Measurements from ENCODE around the gene RNU1-3.
"Not testable (repeated sequence)": the region's sequence is repeated elsewhere in the genome, so short reads cannot be mapped to it uniquely, and the experiment has no call there.

RNU1-3 gene

DNA sequence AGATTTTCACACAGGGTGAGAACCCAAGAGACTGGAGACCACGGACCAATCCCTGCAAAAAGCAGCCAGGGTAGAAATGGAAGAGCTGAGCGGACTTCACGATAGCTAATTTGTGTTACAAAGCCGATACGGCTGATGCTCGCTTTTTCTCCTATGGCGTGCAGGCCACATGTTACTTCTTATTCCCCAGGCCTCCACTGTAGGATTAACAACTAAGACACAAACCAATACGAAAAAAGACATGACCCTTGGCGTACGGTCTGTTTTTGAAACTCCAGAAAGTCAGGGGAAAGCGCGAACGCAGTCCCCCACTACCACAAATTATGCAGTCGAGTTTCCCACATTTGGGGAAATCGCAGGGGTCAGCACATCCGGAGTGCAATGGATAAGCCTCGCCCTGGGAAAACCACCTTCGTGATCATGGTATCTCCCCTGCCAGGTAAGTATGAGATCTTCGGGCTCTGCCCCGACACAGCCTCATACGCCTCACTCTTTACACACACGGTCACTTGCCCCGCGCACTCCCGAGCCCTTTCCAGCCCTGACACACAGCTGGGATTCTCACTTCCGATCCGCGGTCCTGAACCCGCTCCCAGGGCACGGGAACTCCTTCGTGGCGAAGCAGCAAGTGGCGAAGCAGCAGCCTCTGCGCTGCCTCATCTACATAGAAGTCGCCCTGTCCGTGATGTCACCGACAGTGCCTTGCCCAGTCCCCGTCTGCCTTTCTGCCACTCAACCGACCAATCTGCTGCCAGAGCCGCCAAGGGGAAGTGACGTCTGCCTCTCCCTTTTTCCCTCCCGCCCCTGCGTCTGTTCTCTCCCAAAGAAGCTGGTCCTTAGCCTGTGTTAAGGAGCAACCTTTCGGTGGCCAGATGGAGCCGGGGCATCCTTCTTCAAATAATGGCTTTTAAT lies at the start of gene RNU1-3:
Gene RNU1-3 (minus strand): TSS at position 447 of the 912 bp plus-strand sequence.
- not testable (repeated sequence) for DNase-seq

DNA sequence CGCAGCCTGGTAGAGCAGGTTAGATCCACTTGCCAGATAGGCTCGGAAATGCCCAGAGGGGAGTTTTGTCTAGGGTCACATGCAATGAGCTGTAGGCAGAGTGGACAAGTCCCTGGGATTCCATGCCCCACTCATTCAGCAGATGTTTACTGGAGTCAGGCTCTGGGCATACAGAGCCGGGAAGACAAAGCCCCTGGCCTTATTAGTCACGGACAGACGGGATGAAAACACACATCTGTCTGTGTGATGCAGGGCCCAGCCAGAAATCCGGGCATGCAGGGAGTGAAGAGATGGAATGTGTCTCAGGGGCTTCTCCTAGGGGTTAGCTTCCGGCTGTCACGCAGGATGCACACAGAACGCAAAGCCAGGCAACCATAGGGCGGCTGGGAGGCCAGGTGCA lies 46.7 kb upstream of the RNU1-3 start:
- DNase-seq: not testable (repeated sequence)

DNA sequence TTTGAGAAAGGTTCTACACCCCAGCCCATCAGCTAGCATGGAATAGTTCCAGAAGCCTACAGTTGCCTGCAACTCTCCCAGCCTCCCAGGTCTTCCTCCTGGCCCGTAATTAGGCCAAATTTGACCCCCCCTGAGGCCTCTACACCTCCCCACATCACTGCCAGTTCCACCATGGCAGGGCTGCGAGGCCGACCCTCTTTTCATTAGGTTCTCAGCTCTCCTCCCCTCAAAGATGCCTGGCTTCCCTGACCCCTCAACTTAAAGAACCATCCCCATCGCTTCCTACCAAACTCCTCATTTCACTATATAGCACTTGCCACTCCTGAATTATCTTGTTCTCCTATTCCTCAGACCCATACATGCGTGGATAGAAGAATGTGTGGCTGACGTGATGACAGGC lies 46.2 kb upstream of the RNU1-3 start:
- DNase-seq: not testable (repeated sequence)

DNA sequence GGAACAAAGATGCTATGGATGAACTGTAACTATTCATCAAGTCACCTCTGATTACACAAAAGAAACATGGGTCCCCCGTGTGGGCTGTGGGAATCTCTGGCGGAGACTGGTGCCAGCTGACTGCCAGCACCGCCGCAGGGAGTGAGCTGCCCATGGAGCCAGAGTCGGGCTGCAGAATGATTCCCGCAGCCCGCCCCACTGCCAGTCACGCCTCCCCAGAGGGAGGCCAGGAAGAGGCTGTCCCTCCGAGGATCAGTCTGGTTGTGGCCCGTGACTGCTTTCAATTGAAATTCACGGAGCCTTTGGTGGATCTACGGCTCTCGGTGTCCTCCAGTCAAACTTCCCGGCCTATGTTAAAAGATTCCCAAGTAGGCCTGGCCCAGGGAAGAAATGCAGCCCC lies 45.8 kb upstream of the RNU1-3 start:
- not testable (repeated sequence) for DNase-seq

DNA sequence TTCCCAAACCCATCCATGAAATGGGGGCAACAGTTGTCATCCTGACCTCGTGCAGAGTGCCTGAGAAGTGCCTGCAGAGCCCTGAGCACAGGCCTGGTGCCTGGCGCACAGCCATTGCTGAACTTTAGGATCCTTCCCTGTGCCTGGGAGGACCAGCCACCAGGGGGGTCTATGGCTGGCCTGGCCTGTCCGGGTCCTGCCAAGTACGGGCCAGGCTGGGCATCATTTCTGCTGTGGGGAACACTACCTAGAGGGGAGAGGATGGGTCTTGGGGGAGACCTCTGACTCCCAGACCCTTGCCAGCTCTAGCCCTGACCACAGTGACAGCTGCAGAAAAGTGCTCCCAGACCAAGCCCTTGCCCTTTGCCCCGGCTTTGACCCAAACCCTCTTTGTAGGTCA lies 45.4 kb upstream of the RNU1-3 start:
- not testable (repeated sequence) for DNase-seq

DNA sequence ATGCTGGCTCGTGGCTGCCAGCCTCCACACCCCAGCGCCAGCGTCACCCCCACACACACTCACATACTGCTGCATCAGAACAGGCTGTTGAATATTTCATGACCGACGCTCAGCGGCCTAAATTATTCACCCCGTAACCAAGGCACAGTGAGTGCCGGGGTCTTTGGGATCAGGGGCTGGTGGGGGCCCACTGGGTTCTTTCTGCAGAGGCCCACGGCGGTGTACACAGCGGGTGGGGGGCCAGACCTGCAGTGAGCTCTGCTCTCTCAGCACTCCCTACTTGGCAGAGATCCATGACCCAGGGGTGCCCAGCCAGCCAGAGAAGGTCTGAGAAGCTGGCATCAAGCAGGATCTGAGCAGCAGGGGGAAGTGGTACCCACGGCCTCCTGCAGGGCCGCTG lies 43.9 kb upstream of the RNU1-3 start:
- DNase-seq: not testable (repeated sequence)

DNA sequence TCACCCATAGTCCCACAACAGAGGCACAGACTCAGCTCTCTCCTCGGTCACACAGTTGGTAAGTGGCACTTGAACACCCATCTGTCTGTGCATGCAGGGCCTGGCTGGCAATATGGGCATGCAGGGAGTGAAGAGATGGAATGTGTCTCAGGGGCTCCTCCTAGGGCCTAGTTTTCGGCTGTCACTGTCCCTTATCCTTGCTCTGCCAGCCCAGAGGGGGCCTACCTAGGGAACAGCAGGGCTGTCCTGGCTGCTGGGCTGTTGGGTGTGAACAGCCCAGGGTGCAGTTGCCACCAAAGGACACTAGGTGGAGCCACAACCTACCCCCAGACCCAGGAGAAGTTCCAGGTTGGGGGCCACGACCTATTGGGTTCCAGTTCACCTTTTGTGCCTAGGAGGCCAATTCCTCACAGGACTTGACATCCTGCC lies 42.9 kb upstream of the RNU1-3 start:
- not testable (repeated sequence) for DNase-seq

DNA sequence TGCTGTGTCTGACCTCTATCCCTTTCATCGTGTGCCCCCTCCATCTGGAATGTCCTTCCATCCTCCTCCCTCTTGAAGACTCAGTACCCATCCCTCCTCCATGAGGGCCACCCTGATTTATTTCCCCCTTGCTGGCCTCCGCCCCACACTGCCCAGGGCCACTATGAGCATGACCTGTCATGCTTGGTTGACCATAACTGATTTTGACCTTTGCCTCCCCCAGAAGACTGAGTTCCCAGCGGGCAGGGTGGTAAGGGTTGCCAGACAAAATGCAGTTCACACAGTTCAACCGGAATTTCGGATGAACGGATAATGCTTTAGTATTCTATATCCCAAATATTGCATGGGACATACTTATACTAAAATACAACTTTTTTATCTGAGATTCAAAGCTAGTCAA lies 42.0 kb upstream of the RNU1-3 start:
- not testable (repeated sequence) for DNase-seq

DNA sequence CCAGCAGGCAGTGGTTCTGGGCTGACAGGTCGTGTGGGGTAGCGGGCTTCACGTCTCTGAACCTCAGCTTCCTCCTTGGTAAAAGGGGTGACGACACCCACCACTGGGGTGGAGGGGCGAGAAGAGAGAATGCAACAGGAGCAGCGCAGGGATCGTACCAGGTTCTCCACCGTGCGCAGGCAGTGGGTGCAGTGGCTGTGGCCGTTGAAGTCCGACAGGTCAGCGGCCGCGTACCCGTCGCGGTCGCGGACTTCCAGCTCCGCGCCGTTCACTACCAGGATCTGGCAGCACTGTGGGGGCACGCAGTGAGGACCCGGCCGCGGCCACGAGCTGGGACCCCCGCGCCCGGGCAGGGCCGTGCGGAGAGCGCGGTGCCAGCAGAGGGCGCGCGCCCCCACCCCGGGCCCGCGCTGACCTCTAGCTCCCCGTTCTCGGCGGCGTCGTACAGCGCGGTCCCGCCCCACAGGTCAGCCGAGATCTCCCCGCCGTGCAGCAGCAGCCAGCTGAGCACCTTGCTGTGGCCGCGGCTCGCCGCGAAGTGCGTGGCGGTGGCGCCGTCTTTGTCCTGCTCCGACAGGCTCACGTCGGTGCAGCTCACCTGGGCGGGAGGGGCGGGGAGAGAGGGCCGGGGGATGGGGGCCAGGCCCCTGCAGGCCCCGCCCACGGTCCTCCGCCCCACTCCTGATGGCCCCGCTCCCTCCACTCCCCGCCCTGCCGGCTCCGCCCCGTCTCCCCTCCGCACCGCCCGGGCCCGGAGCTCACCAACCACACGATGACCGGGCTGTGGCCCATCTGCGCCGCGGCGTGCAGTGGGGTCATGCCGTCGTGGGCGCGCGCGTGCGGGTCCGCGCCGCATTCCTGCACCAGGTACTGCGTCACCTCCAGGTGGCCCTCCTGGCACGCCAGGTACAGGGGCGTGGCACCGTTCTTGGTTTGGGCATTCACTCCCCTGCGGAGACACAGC lies 40.7 kb upstream of the RNU1-3 start:
- DNase-seq: not testable (repeated sequence)

DNA sequence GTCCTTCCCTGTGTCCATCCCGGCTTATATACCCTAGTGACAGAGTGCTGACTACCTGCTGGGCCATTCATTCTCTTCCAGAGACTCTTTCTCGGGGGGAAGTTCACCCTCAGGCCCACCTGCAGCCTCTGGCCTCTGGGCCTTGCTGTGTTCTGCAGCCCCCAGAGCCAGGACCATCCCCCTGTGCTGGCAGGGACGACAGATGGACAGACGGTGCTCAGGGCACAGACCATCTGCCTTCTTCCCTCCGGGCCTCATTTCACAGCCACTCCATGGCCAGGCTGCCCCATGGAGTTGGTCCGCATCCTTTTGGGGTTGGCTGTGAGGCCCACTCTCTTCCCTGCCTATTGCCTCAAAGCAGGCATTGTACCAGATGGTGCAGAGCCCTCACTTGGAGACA lies 39.6 kb upstream of the RNU1-3 start:
- DNase-seq: not testable (repeated sequence)

DNA sequence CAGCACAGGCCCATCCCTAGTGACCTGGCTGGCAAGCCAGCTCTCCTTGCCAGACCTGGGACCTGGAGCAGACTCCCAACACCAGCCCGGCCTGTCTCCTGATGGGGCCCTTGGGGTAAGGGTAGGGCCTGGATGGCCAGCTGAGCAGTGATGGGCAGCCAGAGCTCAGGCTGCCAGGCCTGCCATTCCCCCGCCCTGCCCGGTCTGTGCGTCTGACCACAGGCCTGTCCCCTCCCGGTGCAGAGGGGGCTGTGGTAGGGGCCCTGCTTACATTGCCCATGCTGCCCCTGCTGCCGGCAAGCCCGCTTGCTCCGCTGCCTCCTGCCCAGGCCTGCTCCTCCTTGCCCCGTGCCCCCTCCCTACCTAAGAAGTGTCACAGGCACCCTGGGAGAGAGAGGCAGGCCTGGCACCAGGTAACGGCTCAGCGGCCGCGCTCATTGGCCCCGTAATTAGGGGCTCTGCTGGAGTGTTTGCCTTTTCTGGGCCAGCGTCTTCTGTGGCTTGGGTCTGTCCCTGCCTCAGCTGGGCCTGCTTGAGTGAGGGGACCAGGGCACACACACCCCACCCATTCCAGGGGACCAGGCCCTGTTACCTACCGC lies 37.9 kb upstream of the RNU1-3 start:
- DNase-seq: not testable (repeated sequence)

DNA sequence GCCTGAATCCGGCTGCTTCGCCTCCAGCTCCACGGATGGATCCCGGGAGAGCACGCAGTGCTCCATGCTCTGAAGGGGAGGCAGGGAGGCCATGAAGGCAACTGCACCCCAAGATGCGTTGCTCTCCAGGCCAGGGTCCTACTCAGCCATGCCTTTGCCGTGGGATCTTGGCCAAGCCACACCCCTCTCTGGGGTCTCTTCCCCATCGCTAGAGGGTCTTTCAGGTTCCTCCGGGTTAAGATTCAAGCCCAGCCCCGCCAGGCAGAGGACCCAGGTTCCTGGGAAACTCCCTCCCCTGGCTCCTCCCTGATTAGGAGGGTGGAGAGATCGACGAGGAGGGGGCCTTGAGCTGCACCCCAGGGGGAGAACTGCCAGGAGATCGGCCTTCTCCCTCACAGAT lies 37.3 kb upstream of the RNU1-3 start:
- not testable (repeated sequence) for DNase-seq

DNA sequence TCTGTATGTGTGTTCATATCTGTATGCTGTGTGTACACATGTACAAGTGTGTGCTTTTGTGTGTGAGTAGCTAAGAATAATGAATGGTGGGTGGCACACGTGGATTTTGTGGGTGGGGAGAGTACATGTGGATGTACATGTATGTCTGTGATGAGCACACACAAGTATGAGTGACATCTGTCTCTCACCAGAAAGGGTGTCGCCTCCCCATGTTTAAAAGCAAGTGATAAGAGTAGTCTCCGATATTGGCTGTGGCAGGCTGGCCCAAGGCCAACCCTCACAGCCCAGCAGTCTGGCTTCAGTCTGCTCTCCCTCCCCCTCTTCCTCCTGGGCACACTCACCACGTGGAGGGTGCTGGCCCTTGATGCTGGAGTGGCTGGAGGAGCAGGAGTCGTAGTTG lies 36.9 kb upstream of the RNU1-3 start:
- DNase-seq: not testable (repeated sequence)

DNA sequence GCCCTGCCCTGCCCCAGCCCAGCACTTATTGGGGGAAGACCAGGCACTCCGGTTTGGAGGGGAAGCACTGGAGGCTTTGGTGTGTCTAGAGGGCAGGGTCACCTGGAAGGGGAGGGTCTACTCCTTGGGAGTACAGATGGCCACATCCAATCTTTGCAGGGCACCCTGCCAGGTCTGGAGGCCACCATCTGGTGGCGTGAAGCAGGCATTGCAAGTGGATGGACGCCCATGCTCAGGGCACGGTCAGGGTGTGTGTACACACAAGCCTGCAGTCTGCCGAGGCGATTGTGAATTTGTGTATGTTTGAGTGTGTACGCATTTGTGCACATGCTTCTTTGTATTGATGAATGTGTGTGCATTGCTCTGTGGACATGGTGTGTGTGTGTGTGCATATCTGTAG lies 36.4 kb upstream of the RNU1-3 start:
- not testable (repeated sequence) for DNase-seq

DNA sequence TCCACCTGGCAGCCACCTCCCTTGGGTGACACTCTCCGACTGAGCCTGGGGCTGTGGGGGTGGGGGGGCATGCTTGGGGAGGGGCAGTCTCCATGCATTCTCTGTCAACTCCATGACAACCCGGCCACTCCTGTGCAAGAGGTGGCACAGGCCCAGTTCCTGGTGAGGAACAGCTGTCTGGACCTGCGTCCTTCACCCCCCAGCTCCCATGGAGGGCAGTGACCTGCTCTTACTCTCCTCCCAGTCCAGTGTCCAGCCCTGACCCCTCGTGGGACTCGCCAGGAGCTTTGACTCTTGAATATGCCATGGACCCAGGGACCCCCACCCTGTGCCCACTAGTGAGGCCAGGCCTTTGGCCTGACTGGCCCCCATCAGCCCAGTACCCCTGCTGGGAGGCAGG lies 35.5 kb upstream of the RNU1-3 start:
- DNase-seq: not testable (repeated sequence)

DNA sequence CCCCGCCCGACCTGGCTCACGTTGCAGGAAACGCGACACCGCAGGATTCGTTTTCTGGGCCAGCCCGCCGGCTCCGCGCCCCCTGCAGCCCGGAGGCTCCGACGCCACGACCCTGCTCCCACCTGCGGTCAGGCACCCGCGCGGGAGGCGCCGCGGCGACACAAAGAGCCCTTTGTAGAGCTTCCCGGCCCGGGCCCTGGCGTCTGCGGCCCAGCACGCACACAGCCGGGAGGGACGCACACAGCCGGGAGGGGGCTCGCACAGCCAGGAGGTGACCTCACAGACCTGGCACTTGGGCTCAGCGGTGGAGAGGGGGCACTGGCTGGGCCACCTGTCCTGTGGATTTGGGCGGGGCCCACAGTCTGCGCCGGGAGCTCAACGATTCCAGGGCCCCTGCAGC lies 34.4 kb upstream of the RNU1-3 start:
- DNase-seq: not testable (repeated sequence)

DNA sequence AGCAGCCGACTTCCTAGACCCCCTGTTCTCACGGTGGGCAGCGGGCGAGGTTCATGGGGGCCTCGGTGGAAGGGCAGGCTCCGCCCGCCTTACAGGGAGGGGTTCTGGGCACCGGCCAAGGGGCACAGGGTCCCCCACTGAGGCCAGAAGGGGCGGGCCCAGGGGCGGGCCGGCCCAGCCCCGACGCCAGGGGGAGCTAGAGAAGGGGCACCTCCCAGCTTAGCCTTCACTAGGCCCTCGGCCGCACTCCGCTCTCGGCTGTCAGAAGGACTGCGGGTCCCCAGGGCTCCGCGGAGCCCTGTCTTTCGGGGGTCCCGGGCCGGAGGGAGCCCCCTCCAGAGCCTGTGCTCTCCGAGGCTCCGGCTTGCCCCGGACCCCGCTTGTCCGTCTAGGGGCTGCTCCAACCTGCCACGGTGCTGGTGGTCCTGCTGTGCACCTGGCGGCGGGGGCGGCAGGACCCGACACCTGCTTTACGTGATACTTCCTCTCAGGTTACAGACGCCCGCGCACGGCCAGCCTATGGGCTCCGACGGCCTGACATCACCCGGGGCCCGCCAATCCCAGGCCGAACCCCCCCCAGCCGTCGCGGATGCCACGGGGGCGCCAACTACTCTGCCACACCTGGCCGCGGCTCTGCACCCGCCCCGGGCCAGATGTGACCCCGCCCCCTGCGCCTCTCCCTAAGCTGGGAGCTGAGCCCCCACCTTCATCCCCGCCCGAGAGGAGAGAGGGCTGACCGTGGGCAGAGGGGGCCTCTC lies 33.6 kb upstream of the RNU1-3 start:
- not testable (repeated sequence) for DNase-seq

DNA sequence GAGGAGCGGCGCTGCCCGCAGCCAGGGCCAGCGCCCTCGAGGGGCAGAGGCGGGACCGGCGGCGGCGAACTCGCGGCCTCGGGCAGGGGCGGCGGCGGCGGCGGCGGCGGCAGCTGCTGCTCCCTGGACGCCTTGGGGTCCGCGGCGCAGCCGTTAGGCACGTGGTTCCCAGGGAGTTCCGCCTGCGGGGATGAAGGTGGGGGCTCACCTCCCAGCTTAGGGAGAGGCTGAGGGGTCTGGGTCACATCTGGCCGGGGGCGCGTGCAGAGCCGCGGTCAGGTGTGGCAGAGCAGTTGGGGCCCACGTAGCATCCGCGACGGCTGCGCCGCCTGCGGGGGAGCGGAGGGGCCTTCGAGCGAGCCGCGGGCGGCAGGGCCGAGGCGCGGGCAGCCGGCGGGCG lies 32.7 kb upstream of the RNU1-3 start:
- not testable (repeated sequence) for DNase-seq

DNA sequence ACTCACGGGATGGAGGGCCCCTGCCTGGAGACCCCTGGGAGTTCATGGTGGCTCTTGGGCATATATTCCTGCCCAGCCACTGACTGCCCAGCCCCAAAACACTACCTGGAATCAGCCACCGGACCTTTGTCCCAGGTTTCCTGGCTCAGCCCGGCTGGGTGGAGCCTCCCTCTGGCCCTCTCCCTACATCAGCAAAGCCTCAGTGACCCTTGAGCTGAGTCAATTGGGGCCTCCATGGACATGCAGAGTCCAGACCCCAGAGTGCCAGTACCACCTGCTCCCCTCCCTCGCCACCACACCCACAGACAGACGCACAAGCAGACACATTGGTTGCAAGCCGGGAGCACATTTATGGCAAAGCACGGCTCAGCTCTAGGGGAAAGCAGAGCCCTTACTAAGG lies 30.4 kb upstream of the RNU1-3 start:
- DNase-seq: not testable (repeated sequence)

DNA sequence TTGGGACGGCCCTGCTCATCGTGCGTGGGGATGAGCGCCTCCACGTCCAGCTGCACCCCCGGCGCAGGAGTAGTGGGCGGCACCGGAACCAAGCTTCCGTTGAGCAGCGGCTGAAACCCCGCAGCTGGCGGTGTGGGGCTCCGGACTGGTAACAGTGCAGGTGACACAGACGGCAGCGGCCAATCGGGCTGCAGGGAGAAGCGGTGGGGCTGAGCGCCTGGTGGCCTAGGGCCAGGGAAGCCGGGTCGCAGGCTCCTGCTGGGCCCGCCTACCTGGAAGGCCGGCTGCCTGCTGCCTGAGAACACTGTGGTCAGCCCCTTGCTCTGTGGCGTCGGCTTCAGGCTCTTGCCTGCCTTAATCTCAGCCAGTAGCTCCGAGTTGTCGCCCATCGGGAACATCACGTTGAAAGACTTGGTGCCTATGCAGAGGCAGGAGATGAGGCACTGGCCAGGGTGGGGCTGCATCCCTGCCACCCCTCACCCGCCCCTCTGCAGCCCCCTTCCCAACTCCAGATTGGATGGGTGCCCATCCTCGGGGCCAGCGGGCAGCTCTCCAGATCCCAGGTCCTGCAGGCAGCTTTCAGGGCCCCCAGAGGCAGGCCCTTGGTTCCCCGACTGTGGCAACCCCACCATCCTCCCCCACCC lies 29.9 kb upstream of the RNU1-3 start:
- not testable (repeated sequence) for DNase-seq

DNA sequence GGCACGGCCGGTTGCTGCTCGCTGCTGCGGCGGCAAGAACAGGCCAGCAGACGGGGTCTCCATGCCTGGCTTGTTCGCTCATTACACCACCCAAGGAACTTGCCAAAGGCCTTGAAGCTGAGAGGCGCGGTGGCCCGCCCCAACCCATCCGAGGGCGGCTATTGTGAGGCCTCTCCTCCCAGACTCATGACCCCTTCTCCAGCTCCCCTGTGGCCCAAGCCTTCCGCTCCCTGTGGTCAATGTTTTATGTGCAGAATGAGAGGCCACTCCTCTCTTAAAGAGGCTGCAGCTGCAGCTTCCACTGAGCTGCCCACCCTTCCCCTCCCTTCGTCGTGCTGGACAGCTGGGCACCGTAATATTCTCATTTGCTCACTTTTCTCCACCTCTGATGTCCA lies 27.6 kb upstream of the RNU1-3 start:
- DNase-seq: not testable (repeated sequence)

Measured in NCI-H1694 treated with DMSO at 0.1 percent for 48 hours (cell line).